ENCODE data around the gene INCA1. TPM values are rescaled to one million over a fixed set of nuclear protein-coding genes. Genes with fewer than 3 reads are reported as not detected.

INCA1 gene
- total and polyA plus RNA-seq, 2 of the 13 experiments (the other 11 are each of a cell fraction or from before 2014, with no cell fraction given) = 0.93 to 2.6 TPM

GRCh38 chr17:4998732-4999429, 1.6 kb upstream of the INCA1 start (continued):
- peak; percentile 81 for TF ChIP-seq KAT8 (CRISPR knock-in tag; IDR thresholded peaks at IDR 0.05)
- peak; percentile 14; the same call in 1 of the 2 replicates for TF ChIP-seq RBFOX2 (IDR thresholded peaks at IDR 0.05; ENCODE audit: low read depth, low read length)
- TF ChIP-seq GATAD2A (CRISPR knock-in tag; IDR thresholded peaks at IDR 0.05) = peak; percentile 77
- TF ChIP-seq NR2F1 (CRISPR knock-in tag; IDR thresholded peaks at IDR 0.05) = peak in 1 of 2 experiments; percentile 8; a peak in 1 of 4 replicates
- TF ChIP-seq ELF1 (CRISPR knock-in tag; IDR thresholded peaks at IDR 0.05) = peak; percentile 79
- peak; percentile 61 for TF ChIP-seq GABPB1 (CRISPR knock-in tag; IDR thresholded peaks at IDR 0.05)
- no peak for TF ChIP-seq ZNF235 (CRISPR knock-in tag; IDR thresholded peaks at IDR 0.05; ENCODE audit: borderline replicate concordance)
- TF ChIP-seq ELF3 (CRISPR knock-in tag; IDR thresholded peaks at IDR 0.05) = peak; percentile 95
- TF ChIP-seq MXD4 (CRISPR knock-in tag; IDR thresholded peaks at IDR 0.05) = no peak; the same call in 1 of the 2 replicates
- 0 out of 2 replicates have a peak, but pooled peaks have one; percentile 29 for TF ChIP-seq ZNF253 (CRISPR knock-in tag; IDR thresholded peaks at IDR 0.05; ENCODE audit: borderline replicate concordance)
- TF ChIP-seq ZNF326 (CRISPR knock-in tag; IDR thresholded peaks at IDR 0.05; ENCODE audit: borderline replicate concordance) = 0 out of 2 replicates have a peak, but pooled peaks have one; percentile 39
- peak; percentile 97 for TF ChIP-seq HNRNPL (IDR thresholded peaks at IDR 0.05; ENCODE audit: low read depth, low read length)
- TF ChIP-seq ATF2 (CRISPR knock-in tag; IDR thresholded peaks at IDR 0.05) = peak; percentile 41; the same call in 1 of the 2 replicates
- TF ChIP-seq ZNF598 (CRISPR knock-in tag; IDR thresholded peaks at IDR 0.05; ENCODE audit: borderline replicate concordance) = no peak
- TF ChIP-seq ZNF10 (CRISPR knock-in tag; IDR thresholded peaks at IDR 0.05; ENCODE audit: borderline replicate concordance, low read depth) = no peak
- peak; percentile 83; the same call in 1 of the 2 replicates for TF ChIP-seq ESRRA (CRISPR knock-in tag; IDR thresholded peaks at IDR 0.05; ENCODE audit: low read depth)
- peak; percentile 95 for TF ChIP-seq TFAP4 (IDR thresholded peaks at IDR 0.05; ENCODE audit: borderline replicate concordance, low read depth)
- TF ChIP-seq GPN1 (CRISPR knock-in tag; IDR thresholded peaks at IDR 0.05; ENCODE audit: borderline replicate concordance) = no peak
- TF ChIP-seq AGO2 (optimal IDR thresholded peaks at IDR 0.05; ENCODE audit: low read depth, low read length) = peak; percentile 78
- TF ChIP-seq SOX13 (IDR thresholded peaks at IDR 0.05) = no peak
- peak in 1 of 2 experiments; percentile 79; a peak in 2 of 4 replicates for TF ChIP-seq SOX13 (CRISPR knock-in tag; conservative IDR thresholded peaks at IDR 0.05 in 1 of 2, IDR thresholded peaks at IDR 0.05 in 1 of 2)
- peak; percentile 67 for TF ChIP-seq GATAD1 (CRISPR knock-in tag; IDR thresholded peaks at IDR 0.05)
- TF ChIP-seq ETV6 (CRISPR knock-in tag; conservative IDR thresholded peaks at IDR 0.05) = 0 out of 2 replicates have a peak, but pooled peaks have one; percentile 51
- TF ChIP-seq ZNF574 (CRISPR knock-in tag; IDR thresholded peaks at IDR 0.05) = peak; percentile 52
- peak; percentile 98 for TF ChIP-seq PHF21A (CRISPR knock-in tag; IDR thresholded peaks at IDR 0.05)
- peak; percentile 68 for TF ChIP-seq SNAI1 (CRISPR knock-in tag; IDR thresholded peaks at IDR 0.05; ENCODE audit: borderline replicate concordance)
- TF ChIP-seq POLR2AphosphoS5 (IDR thresholded peaks at IDR 0.05; ENCODE audit: low read depth, low read length) = peak; percentile 55; the same call in 1 of the 2 replicates

Measured in HepG2 (cell line).